GM21528 (cell line): Measurements from ENCODE around the gene NCAN.
"Not testable (repeated sequence)": the region's sequence is repeated elsewhere in the genome, so short reads cannot be mapped to it uniquely, and the experiment has no call there.

Source experiments
- ATAC-seq: cut with Tn5 transposase; IDR thresholded peaks from one replicate; pipeline ENCODE4 v1.9.1; 2021; ENCODE audit warnings: mild to moderate bottlenecking, moderate library complexity; ENCODE audit not compliant: unreplicated experiment, low FRiP score

Gene NCAN

DNA sequence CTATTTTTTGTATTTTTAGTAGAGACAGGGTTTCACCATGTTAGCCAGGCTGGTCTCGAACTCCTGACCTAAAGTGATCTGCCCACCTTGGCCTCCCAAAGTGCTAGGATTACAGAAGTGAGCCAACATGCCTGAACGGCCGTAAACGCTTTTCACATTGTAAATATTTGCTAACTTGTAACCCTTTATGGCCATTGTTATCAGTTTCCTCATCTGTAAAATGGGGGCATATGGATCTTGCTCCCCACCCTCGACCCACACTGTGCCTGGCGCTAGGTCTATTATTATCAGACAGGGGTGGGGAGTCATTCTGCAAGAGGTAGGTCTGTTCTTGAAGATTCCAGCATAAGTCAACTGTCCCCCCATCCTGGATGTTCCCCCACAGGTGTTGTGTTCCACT lies 11.9 kb downstream of the NCAN start:
- no peak for ATAC-seq

DNA sequence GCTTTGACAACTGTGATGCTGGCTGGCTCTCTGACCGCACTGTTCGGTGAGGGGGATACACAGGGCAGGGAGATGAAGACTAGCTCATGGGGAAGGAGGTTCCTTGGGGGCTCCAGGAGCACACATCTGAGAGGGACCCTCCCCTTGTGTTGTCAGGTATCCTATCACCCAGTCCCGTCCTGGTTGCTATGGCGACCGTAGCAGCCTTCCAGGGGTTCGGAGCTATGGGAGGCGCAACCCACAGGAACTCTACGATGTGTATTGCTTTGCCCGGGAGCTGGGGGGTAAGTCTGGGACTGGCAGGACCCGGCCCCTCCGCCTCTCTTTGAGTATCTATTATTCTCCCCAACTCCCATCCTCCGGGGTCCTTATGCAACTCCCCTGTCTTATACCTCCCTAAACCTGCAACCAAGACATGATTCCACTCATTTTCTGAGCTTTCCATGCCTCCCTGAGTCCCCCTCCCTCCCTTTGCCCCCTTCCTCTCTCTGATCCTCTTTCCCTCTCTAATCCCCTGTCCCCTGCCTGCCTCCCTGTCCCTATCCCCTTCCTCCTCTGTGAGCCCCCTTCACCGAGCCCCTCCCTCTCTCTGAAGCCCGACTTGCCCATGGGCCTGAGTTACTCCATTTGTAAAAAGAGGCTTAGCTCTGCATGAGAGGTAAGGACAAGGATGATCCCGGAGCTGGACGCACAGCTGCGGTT lies 12.5 kb downstream of the NCAN start:
- no peak for ATAC-seq

DNA sequence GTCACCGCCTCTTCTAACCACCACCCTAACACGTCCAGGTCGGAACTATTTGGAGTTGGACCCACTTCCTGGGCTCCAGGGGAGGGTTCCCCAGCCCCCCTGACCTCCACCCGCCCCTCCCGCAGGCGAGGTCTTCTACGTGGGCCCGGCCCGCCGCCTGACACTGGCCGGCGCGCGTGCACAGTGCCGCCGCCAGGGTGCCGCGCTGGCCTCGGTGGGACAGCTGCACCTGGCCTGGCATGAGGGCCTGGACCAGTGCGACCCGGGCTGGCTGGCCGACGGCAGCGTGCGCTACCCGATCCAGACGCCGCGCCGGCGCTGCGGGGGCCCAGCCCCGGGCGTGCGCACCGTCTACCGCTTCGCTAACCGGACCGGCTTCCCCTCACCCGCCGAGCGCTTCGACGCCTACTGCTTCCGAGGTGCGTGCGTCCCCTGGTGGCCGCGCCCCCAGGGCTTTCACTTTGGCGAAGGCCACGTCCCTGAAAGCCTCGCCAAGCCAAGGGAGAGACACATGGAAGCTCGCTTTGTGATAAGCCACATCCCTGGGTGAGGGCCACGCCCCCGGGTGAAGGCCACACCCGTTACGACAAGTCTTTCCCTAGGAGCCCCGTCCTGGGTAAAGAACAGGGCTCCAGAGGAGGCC lies 13.2 kb downstream of the NCAN start:
- no peak for ATAC-seq

DNA sequence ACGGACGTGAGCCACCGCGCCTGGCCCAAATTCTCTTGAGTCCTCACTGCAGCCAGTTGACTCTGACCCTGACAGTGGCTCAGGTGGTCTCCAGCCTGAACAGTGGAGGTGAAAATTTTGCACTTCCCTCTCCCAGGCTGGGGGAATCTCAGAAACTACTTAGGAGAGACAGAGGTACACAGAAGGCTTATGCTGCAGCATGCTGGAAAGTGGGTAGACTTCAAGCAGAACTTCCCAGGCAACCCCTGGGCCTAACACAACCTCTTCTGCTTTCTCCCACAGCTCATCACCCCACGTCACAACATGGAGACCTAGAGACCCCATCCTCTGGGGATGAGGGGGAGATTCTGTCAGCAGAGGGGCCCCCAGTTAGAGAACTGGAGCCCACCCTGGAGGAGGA lies 14.4 kb downstream of the NCAN start:
- ATAC-seq = no peak

DNA sequence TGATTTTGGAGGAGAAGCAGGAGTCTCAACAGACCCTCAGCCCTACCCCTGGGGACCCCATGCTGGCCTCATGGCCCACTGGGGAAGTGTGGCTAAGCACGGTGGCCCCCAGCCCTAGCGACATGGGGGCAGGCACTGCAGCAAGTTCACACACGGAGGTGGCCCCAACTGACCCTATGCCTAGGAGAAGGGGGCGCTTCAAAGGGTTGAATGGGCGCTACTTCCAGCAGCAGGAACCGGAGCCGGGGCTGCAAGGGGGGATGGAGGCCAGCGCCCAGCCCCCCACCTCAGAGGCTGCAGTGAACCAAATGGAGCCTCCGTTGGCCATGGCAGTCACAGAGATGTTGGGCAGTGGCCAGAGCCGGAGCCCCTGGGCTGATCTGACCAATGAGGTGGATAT lies 14.9 kb downstream of the NCAN start:
- no peak for ATAC-seq

DNA sequence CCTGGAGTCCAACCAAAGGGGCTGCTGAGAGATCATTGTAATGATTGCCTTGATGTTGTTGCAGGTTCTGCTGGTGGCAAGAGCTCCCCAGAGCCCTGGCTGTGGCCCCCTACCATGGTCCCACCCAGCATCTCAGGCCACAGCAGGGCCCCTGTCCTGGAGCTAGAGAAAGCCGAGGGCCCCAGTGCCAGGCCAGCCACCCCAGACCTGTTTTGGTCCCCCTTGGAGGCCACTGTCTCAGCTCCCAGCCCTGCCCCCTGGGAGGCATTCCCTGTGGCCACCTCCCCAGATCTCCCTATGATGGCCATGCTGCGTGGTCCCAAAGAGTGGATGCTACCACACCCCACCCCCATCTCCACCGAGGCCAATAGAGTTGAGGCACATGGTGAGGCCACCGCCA lies 15.5 kb downstream of the NCAN start:
- no peak for ATAC-seq

DNA sequence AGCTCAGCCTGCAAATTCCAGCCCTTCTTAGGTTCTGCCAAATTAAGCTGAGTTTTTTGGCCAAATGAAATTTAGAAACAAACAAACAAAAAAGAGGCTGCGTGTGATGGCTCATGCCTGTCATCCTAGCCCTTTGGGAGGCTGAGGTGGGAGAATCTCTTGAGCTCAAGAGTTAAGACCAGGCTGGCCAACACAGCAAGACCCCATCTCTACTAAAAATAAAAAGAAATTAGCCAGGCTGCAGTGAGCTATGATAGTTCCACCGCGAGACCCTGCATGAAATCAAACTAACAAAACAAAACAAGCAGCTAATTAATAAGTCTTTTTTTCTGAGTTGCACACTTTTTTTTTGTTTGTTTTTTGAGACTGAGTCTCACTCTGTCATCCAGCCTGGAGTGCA lies 17.9 kb downstream of the NCAN start:
- no peak for ATAC-seq

DNA sequence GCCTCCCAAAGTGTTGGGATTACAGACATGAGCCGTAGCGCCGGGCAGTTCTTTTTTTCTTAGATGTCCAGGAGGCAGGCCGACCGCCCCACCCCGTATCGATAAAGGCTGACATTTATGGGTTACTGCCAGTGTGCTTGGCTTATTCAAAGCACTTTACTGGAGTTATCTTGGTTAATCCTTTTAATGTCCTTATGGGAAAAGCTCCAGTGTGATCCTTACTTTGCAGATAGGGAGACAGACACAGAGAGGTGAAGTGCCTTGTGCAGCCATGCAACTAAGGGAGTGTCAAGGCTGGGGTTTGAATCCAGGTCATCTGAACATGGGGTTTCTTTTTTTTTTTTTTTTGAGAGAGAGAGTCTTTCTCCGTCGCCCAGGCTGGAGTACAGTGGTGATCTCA lies 19.2 kb downstream of the NCAN start:
- no peak for ATAC-seq

DNA sequence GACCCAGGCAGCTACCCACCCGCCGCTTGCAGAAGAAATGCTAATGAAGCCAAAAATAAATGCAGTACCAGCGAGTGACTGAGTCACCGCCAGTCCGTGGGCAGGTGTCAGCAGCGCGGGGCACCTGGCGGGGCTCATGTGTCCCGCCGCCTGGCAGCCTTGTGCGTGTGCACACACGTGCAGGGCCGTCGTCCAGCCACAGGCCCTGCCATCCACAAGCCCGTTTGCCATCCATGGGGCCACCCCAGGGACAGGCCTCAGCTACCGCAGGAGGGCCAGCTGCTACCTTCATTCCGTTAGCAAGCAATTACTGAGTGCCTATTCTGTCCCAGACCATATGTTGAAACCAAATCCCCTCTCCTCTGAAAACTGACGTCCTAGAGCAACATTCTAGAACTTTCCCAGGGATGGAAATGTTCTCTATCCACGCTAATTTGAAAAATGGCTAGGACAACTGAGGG lies 20.5 kb downstream of the NCAN start:
- ATAC-seq = no peak

DNA sequence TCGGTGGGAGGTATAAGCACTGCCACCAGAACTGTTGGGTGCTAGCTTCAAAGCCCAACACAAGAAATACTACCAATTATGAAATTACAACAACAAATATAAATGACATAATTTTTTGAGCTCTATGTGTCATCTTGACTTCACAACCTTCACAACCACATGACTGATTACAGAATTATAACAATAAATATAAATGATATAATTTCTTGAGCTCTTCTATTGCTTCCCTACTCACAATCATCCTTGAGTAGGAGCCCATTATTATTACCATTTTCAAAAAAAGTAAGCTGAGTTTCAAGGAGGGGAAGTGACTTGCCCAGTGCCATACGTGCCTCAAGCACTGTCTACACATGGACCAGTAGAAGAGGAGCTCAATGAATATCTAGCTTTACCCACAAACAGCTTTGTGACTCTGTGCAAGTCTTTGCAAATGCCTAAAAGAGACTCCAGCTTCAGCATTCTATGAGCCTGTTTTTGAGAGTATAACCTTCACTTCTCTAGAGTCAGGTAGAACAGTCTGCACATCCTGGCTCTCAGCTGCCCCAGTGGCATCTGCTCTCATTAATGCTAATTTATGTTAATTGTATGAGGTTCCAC lies 22.6 kb downstream of the NCAN start:
- no peak for ATAC-seq

DNA sequence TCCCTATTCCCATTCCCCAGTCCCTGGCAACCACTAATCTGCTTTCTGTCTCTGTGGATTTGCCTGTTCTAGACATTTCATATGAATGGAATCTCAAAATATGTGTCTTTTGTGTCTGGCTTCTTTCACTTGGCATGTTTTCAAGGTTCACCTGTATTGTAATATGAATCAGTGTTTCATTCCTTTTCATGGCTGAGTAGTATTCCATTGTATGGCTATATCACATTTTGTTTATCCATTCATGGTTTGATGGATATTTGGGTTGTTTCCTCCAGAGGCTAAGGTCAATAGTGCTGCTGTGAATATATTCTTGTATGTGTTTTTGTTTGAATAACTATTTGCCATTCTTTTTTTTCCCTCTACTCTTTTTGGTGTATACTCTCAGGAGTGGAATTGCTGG lies 24.4 kb downstream of the NCAN start:
- ATAC-seq = no peak

DNA sequence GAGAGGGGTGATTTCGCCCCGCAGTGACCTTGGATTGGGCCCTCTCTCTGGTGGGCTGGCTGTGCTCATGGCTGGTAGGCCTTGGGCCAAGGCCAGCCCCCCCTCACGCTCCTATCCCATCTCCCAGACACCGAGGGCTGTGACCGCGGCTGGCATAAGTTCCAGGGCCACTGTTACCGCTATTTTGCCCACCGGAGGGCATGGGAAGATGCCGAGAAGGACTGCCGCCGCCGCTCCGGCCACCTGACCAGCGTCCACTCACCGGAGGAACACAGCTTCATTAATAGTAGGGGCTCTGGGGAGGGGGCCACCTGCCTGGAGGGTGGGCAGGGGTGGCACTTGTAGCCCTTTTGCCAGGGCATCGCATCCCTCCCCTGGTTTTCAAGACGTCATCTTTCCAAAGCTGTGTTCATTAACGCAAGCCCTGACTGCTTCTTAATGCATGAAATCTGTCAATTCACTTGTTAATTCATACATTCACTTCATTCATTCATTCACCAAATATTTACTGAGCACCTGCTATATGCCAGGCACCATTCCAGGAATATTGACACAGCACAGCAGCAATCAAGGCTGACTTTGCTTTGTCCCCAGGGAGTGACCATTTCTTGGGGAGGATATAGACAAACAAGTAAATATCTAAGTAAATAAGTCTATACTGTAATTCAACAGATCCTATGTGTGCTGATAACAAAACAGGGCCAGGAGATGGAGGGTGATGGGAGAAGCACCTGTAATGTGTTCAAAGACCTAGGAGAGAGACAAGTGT lies 26.6 kb downstream of the NCAN start:
- no peak for ATAC-seq

DNA sequence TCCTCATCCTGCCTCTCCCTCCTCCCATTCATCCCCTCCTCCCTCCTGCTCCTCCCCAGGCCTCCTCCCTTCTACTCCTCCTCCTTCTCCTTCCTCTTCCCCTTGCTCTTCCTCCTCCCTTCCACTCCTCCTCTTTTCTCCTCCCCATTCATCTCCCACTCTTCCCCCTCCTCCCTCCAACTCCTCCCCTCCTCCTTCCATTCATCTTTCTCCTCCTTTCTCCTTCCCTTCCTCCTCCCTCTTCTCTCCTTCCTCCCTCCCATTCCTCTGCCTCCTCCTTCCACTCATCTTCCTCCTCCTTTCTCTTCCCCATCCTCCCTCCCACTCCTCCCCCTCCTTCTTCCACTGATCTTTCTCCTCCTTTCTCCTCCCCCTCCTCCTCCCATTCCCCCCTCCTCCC lies 27.9 kb downstream of the NCAN start:
- ATAC-seq = no peak

DNA sequence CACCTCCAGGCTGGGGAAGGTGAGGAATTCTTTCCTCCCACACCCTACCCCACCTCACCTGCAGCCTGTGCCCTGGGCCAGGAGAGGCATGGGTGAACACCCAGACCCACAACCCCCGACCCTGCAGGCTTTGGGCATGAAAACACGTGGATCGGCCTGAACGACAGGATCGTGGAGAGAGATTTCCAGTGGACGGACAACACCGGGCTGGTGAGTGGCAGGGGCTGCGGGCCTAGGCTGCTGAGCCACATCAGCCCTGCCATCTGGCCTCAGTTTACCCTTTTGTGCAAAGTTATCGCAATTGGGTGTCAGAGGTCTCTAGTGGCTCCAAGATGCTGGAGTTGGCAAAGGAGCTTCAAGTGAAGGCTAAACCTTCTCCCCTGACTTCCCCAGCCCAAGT lies 28.7 kb downstream of the NCAN start:
- no peak for ATAC-seq

DNA sequence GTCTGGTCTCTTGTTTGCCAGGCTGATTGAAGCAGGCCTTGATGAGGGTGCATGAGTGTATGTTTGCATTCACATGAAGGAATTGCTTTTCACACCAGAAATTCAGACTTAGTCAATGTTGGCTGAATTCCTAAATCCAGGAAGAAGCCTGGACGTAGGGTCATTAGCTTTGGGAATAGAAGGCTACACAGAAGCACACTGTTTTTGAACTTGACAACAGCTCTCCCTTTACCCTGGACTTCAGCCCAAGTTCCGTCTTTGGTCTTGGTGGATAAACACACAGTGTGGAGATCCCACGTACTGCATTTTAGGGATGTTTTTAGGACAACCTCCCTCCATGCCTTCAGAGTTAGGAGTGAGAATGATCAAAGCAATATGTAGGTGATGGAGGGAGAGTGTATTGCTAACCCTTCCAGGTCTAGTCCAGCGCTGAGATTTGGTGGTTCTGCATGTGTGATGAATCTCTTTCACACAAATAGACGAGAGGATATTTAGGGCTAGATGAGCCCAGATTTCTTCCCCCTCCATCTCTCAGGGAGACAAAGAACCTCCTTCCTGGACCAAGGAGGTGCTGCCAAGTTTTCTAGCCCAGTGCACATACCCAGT lies 38.5 kb downstream of the NCAN start:
- ATAC-seq = no peak

DNA sequence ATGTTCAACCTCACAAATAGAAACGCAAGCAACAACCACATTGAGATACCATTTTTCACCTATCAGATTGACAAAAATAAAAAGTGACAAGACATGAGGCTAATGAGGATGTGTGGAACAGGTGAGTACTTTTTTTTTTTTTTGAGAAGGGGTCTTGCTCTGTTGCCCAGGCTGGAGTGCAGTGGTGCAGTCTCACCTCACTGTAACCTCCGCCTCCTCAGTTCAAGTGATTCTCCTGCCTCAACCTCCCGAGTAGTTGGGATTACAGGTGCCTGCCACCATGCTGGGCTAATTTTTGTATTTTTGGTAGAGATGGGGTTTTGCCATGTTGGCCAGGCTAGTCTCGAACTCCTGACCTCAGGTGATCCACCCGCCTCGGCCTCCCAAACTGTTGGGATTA lies 41.7 kb downstream of the NCAN start:
- ATAC-seq = not testable (repeated sequence)

DNA sequence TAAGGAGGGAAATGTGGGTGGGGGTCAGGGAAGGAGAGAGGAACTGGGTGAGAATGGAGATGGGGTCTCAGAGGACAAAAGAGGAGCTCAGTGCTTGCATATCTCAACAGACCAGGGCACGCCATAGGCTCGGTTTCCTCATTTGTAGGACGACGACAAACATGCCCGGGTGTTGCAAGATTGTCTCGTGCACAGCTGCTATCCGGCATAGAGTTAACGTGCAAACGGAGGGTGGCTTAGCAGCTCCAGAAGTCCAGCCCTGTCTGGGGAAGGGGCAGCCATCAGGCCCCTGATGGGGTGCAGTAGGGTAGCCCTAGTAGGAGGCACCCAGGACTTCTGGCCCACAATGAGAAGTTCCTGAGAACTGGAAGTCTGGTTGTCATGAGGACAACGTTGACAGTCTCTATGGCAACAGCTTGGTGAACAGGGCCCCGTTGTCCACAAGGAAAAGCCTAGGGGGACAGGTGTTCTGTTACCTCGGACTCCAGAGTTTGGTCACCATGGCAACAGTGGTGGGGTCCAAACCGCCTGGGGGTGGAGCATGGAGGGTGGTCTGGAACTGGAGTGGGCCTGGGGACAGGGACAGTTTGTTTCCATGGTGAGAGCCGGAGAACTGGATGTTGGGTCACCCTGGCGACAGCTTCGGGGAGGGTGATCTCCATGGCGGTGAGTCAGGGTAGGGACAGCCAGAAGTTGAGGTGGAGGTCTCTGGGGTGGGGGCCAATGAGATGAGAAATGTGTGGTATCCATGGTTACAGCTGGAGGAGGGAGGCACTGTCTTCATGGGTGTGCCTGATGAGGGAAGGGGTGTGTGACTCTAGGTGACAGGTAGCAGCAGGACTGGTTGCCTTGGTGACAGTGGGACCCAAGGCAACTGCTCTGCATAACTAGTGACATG lies 44.6 kb downstream of the NCAN start:
- no peak for ATAC-seq

DNA sequence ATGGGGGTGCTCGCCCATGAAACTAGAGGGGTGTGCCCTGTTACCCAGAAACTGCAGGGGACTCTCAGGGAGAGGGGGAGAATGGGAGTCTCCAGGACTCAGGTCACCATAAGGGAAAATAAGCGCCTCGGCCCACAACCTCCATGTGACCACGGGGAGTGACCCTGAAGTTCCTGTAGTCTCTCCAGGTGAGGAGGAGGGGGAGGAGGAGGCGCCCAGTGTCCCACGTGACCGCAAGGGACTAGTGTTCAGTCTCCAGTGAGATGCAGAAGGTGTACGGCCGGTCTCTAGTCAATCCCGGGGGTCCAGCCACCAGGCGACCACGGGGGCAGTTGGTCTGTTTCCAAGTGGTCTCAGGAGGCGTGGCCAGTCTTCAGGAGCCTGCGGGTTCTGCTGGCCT lies 45.4 kb downstream of the NCAN start:
- ATAC-seq = no peak

DNA sequence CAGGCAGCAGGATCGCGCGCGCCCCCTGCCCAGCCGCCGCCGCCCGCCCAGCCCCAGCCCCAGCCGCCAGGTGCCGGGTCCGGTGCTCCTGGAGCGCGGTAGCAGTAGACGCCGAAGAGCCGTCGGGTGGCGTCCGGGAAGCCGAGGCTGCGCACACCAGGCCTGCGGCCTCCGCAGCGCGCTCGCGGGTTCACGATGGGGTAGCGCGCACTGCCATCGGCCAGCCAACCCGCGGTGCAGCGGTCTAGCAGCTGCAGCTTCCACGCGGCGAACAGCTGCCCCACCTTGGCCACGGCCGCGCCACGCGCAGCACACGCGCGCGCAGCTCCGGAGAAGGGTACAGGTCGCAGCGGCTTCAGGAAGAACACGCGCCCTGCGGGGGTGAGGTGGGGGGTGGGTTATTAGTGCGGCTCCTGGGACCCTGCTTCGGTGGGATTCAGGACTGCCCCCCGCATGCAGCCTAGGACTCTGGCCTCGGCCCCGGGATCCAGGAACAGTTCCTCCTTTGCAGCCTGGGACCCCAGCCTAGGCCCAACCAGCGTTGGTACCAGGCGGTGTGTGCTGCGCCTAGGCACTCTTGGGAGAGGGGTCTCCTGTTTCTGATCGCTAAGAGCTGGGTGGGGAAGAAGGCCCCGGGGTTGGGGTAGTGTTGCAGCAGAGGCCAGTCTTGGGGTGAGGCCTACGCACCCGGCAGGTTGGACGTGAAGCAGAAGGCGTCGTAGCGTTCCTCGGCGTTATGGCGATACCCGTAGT lies 46.3 kb downstream of the NCAN start:
- no peak for ATAC-seq
